Smooth muscle cell of the brain vasculature (primary cell): ENCODE data around the gene PDE11A.

Experiments
- DNase-seq: peaks from one replicate; pipeline ENCODE4 v3.0.0-alpha.2; 2012; ENCODE audit warnings: low read depth, low spot score

The PDE11A gene

GRCh38 chr2:177633111-177633510 is 439.5 kb downstream of the PDE11A start:
- DNase-seq: no peak

- no peak for DNase-seq
Observed at GRCh38 chr2:177631680-177632079, 440.9 kb downstream of the PDE11A start.

GRCh38 chr2:177629357-177630024 is 443.1 kb downstream of the PDE11A start:
- DNase-seq: no peak

- no peak for DNase-seq
Observed at GRCh38 chr2:177628831-177629230, 443.7 kb downstream of the PDE11A start.

GRCh38 chr2:177625744-177626650 is 446.6 kb downstream of the PDE11A start:
- no peak for DNase-seq

GRCh38 chr2:177622521-177622920 is 450.1 kb downstream of the PDE11A start:
- DNase-seq: no peak

- DNase-seq: no peak
Observed at GRCh38 chr2:177619986-177620385, 452.6 kb downstream of the PDE11A start.

GRCh38 chr2:177619461-177619860 is 453.1 kb downstream of the PDE11A start:
- DNase-seq: no peak

- DNase-seq: peak; percentile 69
Observed at GRCh38 chr2:177618255-177619253, 454.0 kb downstream of the PDE11A start.

GRCh38 chr2:177617849-177618248 is 454.7 kb downstream of the PDE11A start:
- no peak for DNase-seq

GRCh38 chr2:177616731-177617130 is 455.8 kb downstream of the PDE11A start:
- no peak for DNase-seq

GRCh38 chr2:177616066-177616465 is 456.5 kb downstream of the PDE11A start:
- DNase-seq: no peak

- DNase-seq: no peak
Observed at GRCh38 chr2:177612659-177613058, 459.9 kb downstream of the PDE11A start.

- DNase-seq: no peak
Observed at GRCh38 chr2:177611310-177611886, 461.2 kb downstream of the PDE11A start.

- DNase-seq: no peak
Observed at GRCh38 chr2:177610813-177611212, 461.8 kb downstream of the PDE11A start.

- DNase-seq: peak; percentile 57
Observed at GRCh38 chr2:177606636-177607035, 465.9 kb downstream of the PDE11A start.

GRCh38 chr2:177604271-177605065 is 468.1 kb downstream of the PDE11A start:
- peak; percentile 32 for DNase-seq

- DNase-seq: no peak
Observed at GRCh38 chr2:177603768-177604167, 468.8 kb downstream of the PDE11A start.

GRCh38 chr2:177603181-177603580 is 469.4 kb downstream of the PDE11A start:
- no peak for DNase-seq

GRCh38 chr2:177602611-177603164 is 469.9 kb downstream of the PDE11A start:
- no peak for DNase-seq
